CD14-positive monocyte (primary cell): ENCODE data around the gene CMTM8. TPM values are rescaled to one million over a fixed set of nuclear protein-coding genes. Genes with fewer than 3 reads are reported as not detected.
"Not testable (repeated sequence)": the region's sequence is repeated elsewhere in the genome, so short reads cannot be mapped to it uniquely, and the experiment has no call there.

Experiments
- DNase-seq, 3 donors: peaks; one replicate each; pipeline ENCODE4 v3.0.0-alpha.2; 2011 to 2022
- H2AFZ ChIP-seq: 2 replicates; pipeline ENCODE4 v1.6.0; 2012; ENCODE audit warnings: mild to moderate bottlenecking, low read depth, low read length, inconsistent platforms; ENCODE audit not compliant: insufficient read depth, poor library complexity, severe bottlenecking
- H3K27ac ChIP-seq, 2 donors: 1 replicate in 1 of 2; 2 replicates in 1 of 2; pipeline ENCODE4 v1.5.1; 2012 to 2013; ENCODE audit warnings: low read length in 2 of 2, control low read depth in 1 of 2, inconsistent platforms in 1 of 2, low read depth in 1 of 2, mild to moderate bottlenecking in 1 of 2
- H3K27me3 ChIP-seq, 2 donors: one replicate each; pipeline versions ENCODE4 v1.6.0 to v1.6.1; 2011 to 2013; ENCODE audit warnings: low read length in 2 of 2; ENCODE audit not compliant: control insufficient read depth in 2 of 2, insufficient read depth in 2 of 2
- H3K36me3 ChIP-seq, 2 donors: replicated peaks in 1 of 2; 1 replicate in 1 of 2; 2 replicates in 1 of 2; pipeline versions ENCODE4 v1.5.1 to v1.6.1; 2012 to 2013; ENCODE audit warnings: low read length in 2 of 2, control low read depth in 1 of 2, inconsistent platforms in 1 of 2, mild to moderate bottlenecking in 1 of 2; ENCODE audit not compliant: insufficient read depth in 2 of 2, control insufficient read depth in 1 of 2
- H3K4me1 ChIP-seq, 2 donors: 1 replicate in 1 of 2; 2 replicates in 1 of 2; pipeline versions ENCODE4 v1.5.1 to v1.6.1; 2012 to 2013; ENCODE audit warnings: low read length in 2 of 2, control low read depth in 1 of 2, inconsistent platforms in 1 of 2, mild to moderate bottlenecking in 1 of 2, moderate library complexity in 1 of 2; ENCODE audit not compliant: insufficient read depth in 2 of 2, control insufficient read depth in 1 of 2
- H3K4me2 ChIP-seq: replicated peaks from 2 replicates; pipeline ENCODE3; 2012; ENCODE audit warnings: low read length, moderate library complexity, mild to moderate bottlenecking; ENCODE audit not compliant: poor library complexity, severe bottlenecking; ENCODE audit errors: extremely low read depth
- H3K4me3 ChIP-seq, 3 experiments: fragments of 200-600 bp in 1 of 3; sonication (generic) in 1 of 3; replicated peaks in 1 of 3; 1 replicate in 2 of 3; 2 replicates in 1 of 3; pipeline ENCODE4 v1.5.1; 2011 to 2013; ENCODE audit warnings: low read length in 3 of 3, mild to moderate bottlenecking in 3 of 3, control low read depth in 2 of 3, low read depth in 2 of 3, inconsistent platforms in 1 of 3, moderate library complexity in 1 of 3
- H3K79me2 ChIP-seq: 2 replicates; pipeline ENCODE4 v1.6.0; 2012; ENCODE audit warnings: mild to moderate bottlenecking, control low read depth, inconsistent platforms, low read length, moderate library complexity; ENCODE audit not compliant: insufficient read depth
- H3K9ac ChIP-seq: 2 replicates; pipeline ENCODE4 v1.6.0; 2017; ENCODE audit warnings: low read length, mild to moderate bottlenecking; ENCODE audit not compliant: insufficient read depth, poor library complexity, severe bottlenecking
- H3K9me3 ChIP-seq, 2 donors: replicated peaks in 1 of 2; 1 replicate in 1 of 2; 2 replicates in 1 of 2; pipeline versions ENCODE4 v1.5.1 to v1.6.1; 2012 to 2013; ENCODE audit warnings: low read length in 2 of 2, control low read depth in 1 of 2; ENCODE audit not compliant: control insufficient read depth in 1 of 2, insufficient read depth in 1 of 2
- H4K20me1 ChIP-seq: 2 replicates; pipeline ENCODE4 v1.6.0; 2012; ENCODE audit warnings: mild to moderate bottlenecking, low read length, control low read depth, moderate library complexity; ENCODE audit not compliant: insufficient read depth
- H3K27ac Mint-ChIP-seq, 7 donors: one replicate each; pipeline ENCODE4 v1.8.0; 2020; ENCODE audit warnings: mild to moderate bottlenecking in 7 of 7, mixed read lengths in 7 of 7, moderate library complexity in 6 of 7, inconsistent platforms in 2 of 7
- H3K27me3 Mint-ChIP-seq, 3 donors: one replicate each; pipeline ENCODE4 v1.8.0; 2021 to 2022; ENCODE audit warnings: low read depth in 3 of 3, mild to moderate bottlenecking in 3 of 3, mixed read lengths in 3 of 3, moderate library complexity in 3 of 3, inconsistent platforms in 1 of 3
- H3K36me3 Mint-ChIP-seq, 2 donors: one replicate each; pipeline ENCODE4 v1.8.0; 2020; ENCODE audit warnings: mixed read lengths in 2 of 2, inconsistent platforms in 1 of 2, mild to moderate bottlenecking in 1 of 2
- H3K4me1 Mint-ChIP-seq: one replicate; pipeline ENCODE4 v1.8.0; 2020; ENCODE audit warnings: mild to moderate bottlenecking, mixed read lengths
- H3K4me3 Mint-ChIP-seq, 2 donors: one replicate each; pipeline ENCODE4 v1.8.0; 2020; ENCODE audit warnings: mild to moderate bottlenecking in 2 of 2, mixed read lengths in 2 of 2, moderate library complexity in 1 of 2
- H3K9me3 Mint-ChIP-seq, 7 donors: one replicate each; pipeline ENCODE4 v1.8.0; 2020 to 2022; ENCODE audit warnings: mixed read lengths in 7 of 7, mild to moderate bottlenecking in 6 of 7, moderate library complexity in 6 of 7, inconsistent platforms in 2 of 7
- CTCF ChIP-seq: fragments of 200-600 bp; IDR thresholded peaks from one replicate; pipeline ENCODE4 v1.8.0; 2022; ENCODE audit warnings: antibody characterized with exemption, mild to moderate bottlenecking
- WGBS: methylation state at CpG from one replicate; pipeline ENCODE4 v1.1.5; 2013; ENCODE audit warnings: missing lambda C conversion rate; ENCODE audit not compliant: insufficient coverage; 5-methylcytosine and 5-hydroxymethylcytosine counted together
- intact Hi-C, 2 donors: fragments of 100-400 bp; cut with micrococcal nuclease; formaldehyde crosslinking; loops; one replicate each; pipeline versions ENCODE4 v1.15.0 to v1.15.1; 2023
- polyA minus RNA-seq: library from RNA; depleted of rRNA, polyadenylated mRNA; stranded (reverse); fragments of >200 nt; gene quantifications from 2 replicates; pipeline ENCODE4 v1.2.3, GENCODE V29; 2012
- polyA plus RNA-seq, 3 donors: library from polyadenylated mRNA; depleted of rRNA in 1 of 3; unstranded in 2 of 3; stranded (reverse) in 1 of 3; fragments of 300-500 nt in 2 of 3; fragments of >200 nt in 1 of 3; fragmentation: Illumina TruSeq in 2 of 3; gene quantifications; 1 replicate in 2 of 3; 2 replicates in 1 of 3; pipeline ENCODE4 v1.2.3, GENCODE V29; 2012 to 2021
- total RNA-seq, 12 experiments: library from RNA in 1 of 12; stranded (reverse) in 1 of 12; fragments of 120-200 nt in 1 of 12; gene quantifications; one replicate each; pipeline ENCODE4 v1.2.4 and lab custom pipeline; 2013 to 2026; ENCODE audit warnings: mixed read lengths in 6 of 12, inconsistent platforms in 1 of 12

CMTM8 gene
- total RNA-seq (2013): 0.31 TPM
- polyA plus RNA-seq (1 to 10 TPM in 1 of 3 donors, under 1 TPM in 2; 0.46 to 2.5 (median 0.94) TPM), polyA minus RNA-seq (0.28 TPM in 1 of 2 replicates, not detected in the other), total RNA-seq (lab: John Stamatoyannopoulos, UW) (0.07 to 0.92 (median 0.30) reads per million in 11 experiments)

GRCh38 chr3:32238453-32239306, at the start of gene CMTM8:
TSS of gene CMTM8 (plus strand) at chr3:32238680. CDS start at chr3:32238973, 293 bp downstream.
- H3K27ac ChIP-seq: no peak within 1 kb of the TSS
- H3K36me3 ChIP-seq: no peaks in the 10 kb centered on the region
- Mint-ChIP-seq H3K27ac (peak within 1 kb of the TSS in 1 of 7 donors; percentile 47), H3K4me3 (peak within 1 kb of the TSS; percentile 81 to 92), H3K27me3 (peaks cover 27 to 51% (median 30%) of the 10 kb centered on the region in 3 donors), H3K9me3 (peaks cover 0 to 28% (median 13%) of the 10 kb centered on the region in 7 donors), H3K36me3 (peaks cover 7 to 14% of the 10 kb centered on the region in 2 donors), H3K4me1 (peaks cover 17% of the 10 kb centered on the region)
- peaks cover 16 to 33% of the 10 kb centered on the region in 2 donors for H3K27me3 ChIP-seq
- H3K9ac ChIP-seq: peak within 1 kb of the TSS; percentile 64
- H4K20me1 ChIP-seq: no peaks in the 10 kb centered on the region
- intact Hi-C loops: no loop called here
- H3K4me1 ChIP-seq: peaks cover 15 to 19% of the 10 kb centered on the region in 2 donors
- no peaks in the 10 kb centered on the region for H3K79me2 ChIP-seq
- WGBS: under 1% methylated on average over 77 of the region's 96 CpGs
- TF ChIP-seq CTCF: no peak
- H3K4me2 ChIP-seq: peak within 1 kb of the TSS; percentile 96
- H2AFZ ChIP-seq: peak within 1 kb of the TSS; percentile 88
- H3K9me3 ChIP-seq: peaks cover 5 to 8% of the 10 kb centered on the region in 2 donors
- peak; percentile 47 to 64 (median 57) for DNase-seq
- peak within 1 kb of the TSS; percentile 47 to 80 (median 47) for H3K4me3 ChIP-seq

GRCh38 chr3:32189693-32190092, 48.8 kb upstream of the CMTM8 start:
- Mint-ChIP-seq H3K36me3 (no peaks in the 10 kb centered on the region), H3K4me1 (no peaks in the 10 kb centered on the region), H3K27me3 (peaks cover 1 to 4% (median 1%) of the 10 kb centered on the region in 3 donors), H3K9me3 (no peaks in the 10 kb centered on the region), H3K27ac (no peak overlapping the region), H3K4me3 (no peak overlapping the region)
- no peaks in the 10 kb centered on the region for H3K36me3 ChIP-seq
- H3K9me3 ChIP-seq: no peaks in the 10 kb centered on the region
- H4K20me1 ChIP-seq: no peaks in the 10 kb centered on the region
- H3K9ac ChIP-seq: no peak overlapping the region
- 95% methylated on average over 3 of the region's 3 CpGs for WGBS
- no peak overlapping the region for H2AFZ ChIP-seq
- no peak overlapping the region for H3K4me2 ChIP-seq
- H3K27me3 ChIP-seq: no peaks in the 10 kb centered on the region
- H3K4me1 ChIP-seq: no peaks in the 10 kb centered on the region
- no peak for TF ChIP-seq CTCF
- intact Hi-C loops: no loop called here
- DNase-seq: no peak
- no peak overlapping the region for H3K4me3 ChIP-seq
- H3K27ac ChIP-seq: no peak overlapping the region
- no peaks in the 10 kb centered on the region for H3K79me2 ChIP-seq

DNA sequence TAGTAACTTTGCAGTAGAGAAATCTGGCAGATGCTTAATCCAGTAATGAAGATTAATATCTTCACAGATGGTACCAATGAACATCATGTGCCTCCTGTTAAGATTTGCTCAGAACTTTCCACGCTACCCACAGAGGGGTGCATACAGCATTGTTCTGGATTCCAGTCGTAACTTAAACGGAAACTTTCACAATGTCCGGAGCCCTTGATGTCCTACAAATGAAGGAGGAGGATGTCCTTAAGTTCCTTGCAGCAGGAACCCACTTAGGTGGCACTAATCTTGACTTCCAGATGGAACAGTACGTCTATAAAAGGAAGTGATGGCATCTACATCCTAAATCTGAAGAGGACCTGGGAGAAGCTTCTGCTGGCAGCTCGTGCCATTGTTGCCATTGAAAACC, 47.9 kb upstream of the CMTM8 start:
- H3K79me2 ChIP-seq, H2AFZ ChIP-seq, H3K9me3 Mint-ChIP-seq, H3K4me3 Mint-ChIP-seq, H4K20me1 ChIP-seq, H3K9ac ChIP-seq, H3K4me2 ChIP-seq, H3K27ac ChIP-seq, H3K36me3 Mint-ChIP-seq, intact Hi-C loops, H3K36me3 ChIP-seq, H3K9me3 ChIP-seq, H3K27me3 ChIP-seq, H3K4me3 ChIP-seq, H3K4me1 Mint-ChIP-seq, DNase-seq, H3K27me3 Mint-ChIP-seq, H3K4me1 ChIP-seq: not testable (repeated sequence)
- H3K27ac Mint-ChIP-seq: peak overlapping the region in 1 of 7 donors; percentile 8
- WGBS: 72% methylated on average over 4 of the region's 6 CpGs
